Measurements from ENCODE around the gene CCBE1.

CCBE1 gene

DNA sequence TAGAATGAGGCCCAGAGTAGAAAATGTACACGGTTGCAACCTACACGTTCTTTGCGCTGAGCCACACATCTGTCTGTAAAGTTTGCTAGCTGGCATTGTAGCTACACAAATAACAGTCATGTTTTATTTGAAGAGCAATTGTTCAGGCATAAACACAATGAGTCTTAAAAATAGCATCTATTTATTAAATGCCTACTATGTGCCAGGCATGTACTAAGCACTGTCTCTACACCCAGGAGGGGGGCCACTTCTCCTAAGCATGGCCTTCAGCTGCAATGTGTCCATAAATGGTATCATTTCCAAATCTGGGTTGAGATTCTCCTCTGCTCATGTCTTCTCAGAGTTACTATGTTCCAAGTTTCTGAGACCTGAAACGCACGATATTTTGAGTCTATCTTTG, 182.1 kb downstream of the CCBE1 start:
- no peak for TF ChIP-seq ZFX (IDR thresholded peaks at IDR 0.05)
- TF ChIP-seq, protein P1, sequence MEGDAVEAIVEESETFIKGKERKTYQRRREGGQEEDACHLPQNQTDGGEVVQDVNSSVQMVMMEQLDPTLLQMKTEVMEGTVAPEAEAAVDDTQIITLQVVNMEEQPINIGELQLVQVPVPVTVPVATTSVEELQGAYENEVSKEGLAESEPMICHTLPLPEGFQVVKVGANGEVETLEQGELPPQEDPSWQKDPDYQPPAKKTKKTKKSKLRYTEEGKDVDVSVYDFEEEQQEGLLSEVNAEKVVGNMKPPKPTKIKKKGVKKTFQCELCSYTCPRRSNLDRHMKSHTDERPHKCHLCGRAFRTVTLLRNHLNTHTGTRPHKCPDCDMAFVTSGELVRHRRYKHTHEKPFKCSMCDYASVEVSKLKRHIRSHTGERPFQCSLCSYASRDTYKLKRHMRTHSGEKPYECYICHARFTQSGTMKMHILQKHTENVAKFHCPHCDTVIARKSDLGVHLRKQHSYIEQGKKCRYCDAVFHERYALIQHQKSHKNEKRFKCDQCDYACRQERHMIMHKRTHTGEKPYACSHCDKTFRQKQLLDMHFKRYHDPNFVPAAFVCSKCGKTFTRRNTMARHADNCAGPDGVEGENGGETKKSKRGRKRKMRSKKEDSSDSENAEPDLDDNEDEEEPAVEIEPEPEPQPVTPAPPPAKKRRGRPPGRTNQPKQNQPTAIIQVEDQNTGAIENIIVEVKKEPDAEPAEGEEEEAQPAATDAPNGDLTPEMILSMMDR (conservative IDR thresholded peaks at IDR 0.05) = no peak
- H3K27ac ChIP-seq = no peak overlapping the region

DNA sequence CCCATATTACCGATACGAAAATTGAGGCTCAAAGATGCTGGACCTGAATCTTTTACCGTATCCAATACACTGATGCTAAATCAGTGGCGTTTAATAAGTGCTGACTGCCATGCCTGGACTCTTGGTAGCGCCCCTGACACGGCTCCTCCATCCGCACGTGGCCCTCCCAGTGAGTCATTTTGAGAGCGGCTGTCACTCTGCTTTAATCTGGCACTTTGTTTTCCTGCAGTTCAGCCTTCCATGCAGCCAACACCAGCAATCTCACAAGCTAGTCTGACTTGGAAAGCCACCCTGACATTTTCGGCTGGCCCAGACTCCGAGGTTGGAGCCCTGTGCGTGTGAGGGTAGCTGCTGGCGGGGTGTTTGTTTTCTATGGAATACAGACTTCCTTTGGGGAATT, 183.0 kb downstream of the CCBE1 start:
- H3K27ac ChIP-seq = no peak overlapping the region
- TF ChIP-seq, protein P1 (conservative IDR thresholded peaks at IDR 0.05) = no peak
- no peak for TF ChIP-seq ZFX (IDR thresholded peaks at IDR 0.05)

DNA sequence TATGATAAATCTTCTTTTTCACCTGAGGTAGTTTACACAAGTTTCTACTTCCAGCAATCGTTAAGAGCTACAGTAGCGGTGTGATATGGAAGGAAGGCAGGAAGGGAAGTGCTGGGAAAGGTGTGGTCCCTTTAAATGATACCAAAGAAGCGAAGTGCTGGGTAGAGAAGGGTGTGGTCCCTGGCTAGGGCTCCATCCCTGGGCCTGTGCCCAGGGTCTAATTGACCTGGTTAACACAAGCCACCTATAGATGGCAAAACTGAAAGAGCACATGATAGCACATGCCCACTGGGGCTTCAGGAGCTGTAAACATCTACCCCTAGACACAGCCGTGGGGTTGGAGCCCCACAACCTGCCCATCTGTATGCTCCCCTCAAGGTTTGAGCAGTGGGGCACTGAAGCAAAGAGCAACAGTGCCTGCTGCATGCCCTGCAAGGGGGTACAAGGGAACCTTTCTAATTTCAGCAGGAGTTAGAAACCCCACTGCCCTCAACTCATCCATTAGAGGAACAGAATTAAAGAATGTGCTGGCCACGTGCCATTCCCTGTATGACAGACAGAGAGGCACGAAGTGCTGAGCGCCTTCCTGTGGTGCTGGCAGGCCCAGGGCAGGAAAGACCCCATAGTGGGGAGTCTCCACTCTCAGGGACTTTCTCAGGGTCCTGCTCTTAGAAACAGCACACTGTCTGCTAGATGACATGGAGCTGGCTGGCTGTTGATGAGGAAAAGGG, 185.0 kb downstream of the CCBE1 start:
- TF ChIP-seq ZFX (IDR thresholded peaks at IDR 0.05) = no peak
- TF ChIP-seq, protein P1 (conservative IDR thresholded peaks at IDR 0.05) = no peak
- H3K27ac ChIP-seq = no peak overlapping the region

DNA sequence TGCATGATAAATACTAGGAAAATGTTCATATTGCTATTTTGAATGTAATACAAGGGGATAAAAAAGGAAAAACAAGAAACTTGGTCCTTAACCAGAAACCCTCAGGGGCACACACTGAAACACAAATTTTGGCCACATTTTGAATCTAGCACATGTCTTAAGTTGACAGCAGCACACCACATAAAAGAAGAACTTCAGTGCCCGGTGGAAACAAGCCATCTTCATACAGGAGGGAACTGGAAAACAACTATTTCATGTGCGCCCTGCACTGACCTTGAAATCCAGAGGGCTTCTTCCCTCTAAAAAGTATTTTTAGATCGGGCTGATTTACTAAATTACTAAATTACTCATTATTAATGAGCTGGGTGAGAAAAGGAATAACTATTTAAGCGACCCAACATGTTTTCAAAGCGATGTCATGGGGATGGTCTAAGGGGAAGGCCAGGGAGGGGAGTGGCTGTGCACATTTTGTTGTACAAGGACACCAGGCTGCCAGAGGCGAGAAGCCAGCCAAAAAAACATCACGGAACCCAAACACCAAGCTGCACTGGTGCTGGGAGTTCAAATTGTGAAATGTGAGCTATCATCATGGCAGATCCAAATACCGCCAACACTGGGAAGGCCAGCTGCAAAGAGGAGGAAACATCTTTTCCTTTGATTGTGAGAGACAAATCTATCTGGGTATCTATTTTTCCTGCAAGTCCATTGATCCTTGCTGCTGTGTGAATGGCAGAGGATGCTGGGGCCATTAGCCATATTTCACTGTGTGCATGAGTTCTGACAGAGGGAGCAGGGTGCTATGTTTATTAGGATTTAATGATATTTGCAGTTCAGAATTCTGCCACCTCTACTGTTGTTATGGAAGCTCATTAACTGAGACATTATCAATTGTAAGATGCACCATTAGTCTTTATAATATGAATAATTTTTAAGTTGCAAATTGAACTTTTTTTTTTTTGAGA, 187.5 kb downstream of the CCBE1 start:
- TF ChIP-seq, protein P1 (conservative IDR thresholded peaks at IDR 0.05) = no peak
- no peak for TF ChIP-seq ZFX (IDR thresholded peaks at IDR 0.05)
- no peak overlapping the region for H3K27ac ChIP-seq

DNA sequence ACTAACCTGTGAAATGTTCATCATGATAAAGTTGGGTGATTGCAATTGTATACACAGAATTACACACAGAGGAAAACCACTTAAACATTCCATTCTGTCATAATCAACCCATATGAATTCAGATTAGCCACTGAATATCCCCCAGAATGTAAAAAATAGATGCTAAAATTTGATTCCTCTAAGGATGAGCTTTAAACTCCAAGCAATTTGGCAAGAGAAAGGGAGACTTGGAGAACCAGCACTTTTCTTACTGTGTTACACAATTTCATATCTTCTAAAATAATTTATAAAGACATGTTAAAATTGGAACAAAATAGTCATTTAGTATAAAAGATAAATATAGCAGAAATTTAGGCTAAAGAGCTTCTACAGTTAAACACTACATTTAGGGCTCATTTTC, 191.9 kb downstream of the CCBE1 start:
- no peak for TF ChIP-seq ZFX (IDR thresholded peaks at IDR 0.05)
- TF ChIP-seq, protein P1 (conservative IDR thresholded peaks at IDR 0.05) = no peak
- H3K27ac ChIP-seq = no peak overlapping the region

DNA sequence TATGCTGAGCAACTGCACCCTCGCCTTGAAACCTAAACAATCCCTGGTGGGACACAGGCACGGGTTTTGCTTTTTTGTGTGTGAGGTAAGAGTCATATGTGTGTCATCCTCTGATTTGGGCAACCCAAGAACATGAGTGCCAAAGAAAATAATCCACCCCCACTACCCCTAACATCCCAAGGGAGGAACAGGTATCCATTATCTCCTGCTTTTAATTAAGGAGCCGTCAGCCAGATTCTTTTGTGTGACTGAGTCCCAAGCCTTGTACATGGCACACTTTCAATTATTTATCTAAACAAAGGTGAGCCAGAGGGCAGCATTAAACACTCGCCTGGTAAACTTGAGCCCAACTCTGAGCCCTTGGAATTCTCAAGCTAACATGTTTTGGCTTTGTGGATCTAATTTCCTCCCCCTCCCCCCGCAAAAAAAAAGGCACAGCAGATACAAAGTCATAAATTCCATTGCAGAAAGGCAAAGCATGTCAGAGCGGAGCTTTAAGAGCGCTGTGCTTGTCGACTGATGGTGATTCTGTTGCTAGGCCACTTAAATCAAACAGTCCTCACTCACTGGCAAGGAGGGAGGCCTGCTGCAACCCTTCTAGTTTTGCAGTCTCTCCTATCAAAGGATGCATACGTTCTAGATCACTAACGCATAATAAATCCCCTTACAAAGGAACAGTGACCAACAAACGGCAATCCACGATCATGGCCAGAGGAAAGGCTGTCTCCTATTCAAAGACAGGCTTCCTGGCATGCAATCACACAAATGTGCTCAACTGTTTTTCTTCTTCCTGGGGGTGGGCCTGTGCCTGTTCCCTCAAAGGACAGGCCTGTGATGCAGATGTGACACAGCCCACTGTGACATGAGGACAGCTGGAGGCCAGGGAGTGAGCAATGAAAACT, 194.7 kb downstream of the CCBE1 start:
- no peak overlapping the region for H3K27ac ChIP-seq
- TF ChIP-seq, protein P1 (conservative IDR thresholded peaks at IDR 0.05) = no peak
- no peak for TF ChIP-seq ZFX (IDR thresholded peaks at IDR 0.05)

All from C4-2B (cell line).